GM19239 (cell line): Measurements from ENCODE around the gene DLG2.
"Not testable (repeated sequence)": the region's sequence is repeated elsewhere in the genome, so short reads cannot be mapped to it uniquely, and the experiment has no call there.

ENCODE experiments used
- DNase-seq: peaks from one replicate; pipeline ENCODE4 v3.0.0; 2011; ENCODE audit warnings: low spot score; ENCODE audit not compliant: insufficient read length
- FAIRE-seq: peaks from 2 replicates; lab custom pipeline; 2011; peaks lifted over from hg19 to GRCh38; lab: Jason Lieb, UNC

The DLG2 gene

GRCh38 chr11:83471831-83472727 lies 2155.1 kb downstream of the DLG2 start:
- DNase-seq (no peak), FAIRE-seq (no peak)

GRCh38 chr11:83467837-83468236 lies 2159.3 kb downstream of the DLG2 start:
- DNase-seq (no peak), FAIRE-seq (no peak)

- DNase-seq (no peak), FAIRE-seq (no peak)
Measured at GRCh38 chr11:83464160-83464944, 2162.8 kb downstream of the DLG2 start.

GRCh38 chr11:83459798-83460197 lies 2167.3 kb downstream of the DLG2 start:
- no peak for FAIRE-seq
- DNase-seq, result no peak

GRCh38 chr11:83456566-83456965 lies 2170.6 kb downstream of the DLG2 start:
- no peak for FAIRE-seq
- DNase-seq, result no peak

- no peak for DNase-seq
- no peak for FAIRE-seq
Measured at GRCh38 chr11:83456075-83456474, 2171.1 kb downstream of the DLG2 start.

- FAIRE-seq, result no peak
- DNase-seq, result no peak
Measured at GRCh38 chr11:83455356-83455755, 2171.8 kb downstream of the DLG2 start.

- DNase-seq (no peak), FAIRE-seq (no peak)
Measured at GRCh38 chr11:83454674-83455073, 2172.5 kb downstream of the DLG2 start.

GRCh38 chr11:83449338-83449913 lies 2177.7 kb downstream of the DLG2 start:
- DNase-seq (no peak), FAIRE-seq (no peak)

GRCh38 chr11:83448686-83449085 lies 2178.5 kb downstream of the DLG2 start:
- DNase-seq (no peak), FAIRE-seq (no peak)

- not testable (repeated sequence) for DNase-seq, FAIRE-seq
Measured at GRCh38 chr11:83443880-83444279, 2183.3 kb downstream of the DLG2 start.

GRCh38 chr11:83441601-83442000 lies 2185.5 kb downstream of the DLG2 start:
- no peak for FAIRE-seq

GRCh38 chr11:83441171-83441570 lies 2186.0 kb downstream of the DLG2 start:
- DNase-seq (no peak), FAIRE-seq (no peak)

More at GRCh38 chr11:83441601-83442000, 2185.5 kb downstream of the DLG2 start:
- no peak for DNase-seq

- DNase-seq, result no peak
- FAIRE-seq, result no peak
Measured at GRCh38 chr11:83438438-83438837, 2188.7 kb downstream of the DLG2 start.

- FAIRE-seq (no peak), DNase-seq (no peak)
Measured at GRCh38 chr11:83437939-83438338, 2189.2 kb downstream of the DLG2 start.

GRCh38 chr11:83436855-83437254 lies 2190.3 kb downstream of the DLG2 start:
- FAIRE-seq (no peak), DNase-seq (no peak)

GRCh38 chr11:83434812-83435211 lies 2192.3 kb downstream of the DLG2 start:
- not testable (repeated sequence) for FAIRE-seq, DNase-seq

GRCh38 chr11:83427943-83428342 lies 2199.2 kb downstream of the DLG2 start:
- no peak for FAIRE-seq
- DNase-seq, result no peak

- DNase-seq (no peak), FAIRE-seq (no peak)
Measured at GRCh38 chr11:83427501-83427900, 2199.6 kb downstream of the DLG2 start.

GRCh38 chr11:83425137-83425466 lies 2202.0 kb downstream of the DLG2 start:
- FAIRE-seq (no peak), DNase-seq (no peak)
